ENCODE data around the gene TTC9B.

- TF ChIP-seq CTCF (IDR thresholded peaks at IDR 0.05) = no peak
- TF ChIP-seq POLR2A (IDR thresholded peaks at IDR 0.05) = no peak
Measured at GRCh38 chr19:40251244-40251643, 33.1 kb upstream of the TTC9B start.
